H9 (cell line): ENCODE measurements around the gene USP37. TPM values are rescaled to one million over a fixed set of nuclear protein-coding genes. Genes with fewer than 3 reads are reported as not detected.

Experiments
- DNase-seq: peaks from one replicate; pipeline ENCODE4 v3.0.0-alpha.2; 2017
- H2AFZ ChIP-seq: one replicate; pipeline ENCODE4 v1.6.1; 2013; ENCODE audit warnings: mild to moderate bottlenecking, low read length, control low read depth, moderate library complexity
- H2AK5ac ChIP-seq: 2 replicates; pipeline ENCODE4 v1.6.1; 2013; ENCODE audit warnings: low read length, control low read depth, mixed read lengths; ENCODE audit not compliant: insufficient read length
- H2BK120ac ChIP-seq: one replicate; pipeline ENCODE4 v1.6.1; 2013; ENCODE audit warnings: low read depth, mild to moderate bottlenecking, low read length, control low read depth, inconsistent platforms; ENCODE audit not compliant: poor library complexity, severe bottlenecking
- H2BK12ac ChIP-seq: 2 replicates; pipeline ENCODE4 v1.6.1; 2013; ENCODE audit warnings: low read length, control low read depth, mixed read lengths, low read depth; ENCODE audit not compliant: insufficient read length
- H2BK15ac ChIP-seq: 2 replicates; pipeline ENCODE4 v1.6.1; 2013; ENCODE audit warnings: low read depth, low read length, control low read depth
- H2BK20ac ChIP-seq: one replicate; pipeline ENCODE4 v1.6.1; 2013; ENCODE audit warnings: low read depth, mild to moderate bottlenecking, low read length, control low read depth, inconsistent platforms; ENCODE audit not compliant: poor library complexity, severe bottlenecking
- H2BK5ac ChIP-seq: 2 replicates; pipeline ENCODE4 v1.6.1; 2013; ENCODE audit warnings: low read length, control low read depth, mixed read lengths; ENCODE audit not compliant: insufficient read length
- H3K14ac ChIP-seq: 2 replicates; pipeline ENCODE4 v1.6.1; 2013; ENCODE audit warnings: low read length, control low read depth; ENCODE audit not compliant: insufficient read depth
- H3K18ac ChIP-seq: 2 replicates; pipeline ENCODE4 v1.6.1; 2013; ENCODE audit warnings: low read depth, mild to moderate bottlenecking, mixed read lengths, low read length, control low read depth; ENCODE audit not compliant: insufficient read length
- H3K23ac ChIP-seq: 2 replicates; pipeline ENCODE4 v1.6.1; 2013; ENCODE audit warnings: low read length, control low read depth, mixed read lengths, low read depth; ENCODE audit not compliant: insufficient read length
- H3K23me2 ChIP-seq: 2 replicates; pipeline ENCODE4 v1.6.1; 2013; ENCODE audit warnings: low read depth, mild to moderate bottlenecking, mixed read lengths, low read length, control low read depth; ENCODE audit not compliant: insufficient read length, poor library complexity, severe bottlenecking
- H3K27ac ChIP-seq: 2 replicates; pipeline ENCODE4 v1.5.1; 2013; ENCODE audit warnings: low read length, control low read depth, mixed read lengths, low read depth; ENCODE audit not compliant: insufficient read length
- H3K27me3 ChIP-seq: 2 replicates; pipeline ENCODE4 v1.6.1; 2013; ENCODE audit warnings: low read length, control low read depth, inconsistent platforms; ENCODE audit not compliant: insufficient read depth
- H3K4ac ChIP-seq: 2 replicates; pipeline ENCODE4 v1.6.1; 2013; ENCODE audit warnings: low read depth, mild to moderate bottlenecking, control low read depth, inconsistent platforms, low read length, moderate library complexity
- H3K4me1 ChIP-seq: 2 replicates; pipeline ENCODE4 v1.6.1; 2013; ENCODE audit warnings: low read length, control low read depth, inconsistent platforms; ENCODE audit not compliant: insufficient read depth
- H3K4me2 ChIP-seq: 2 replicates; pipeline ENCODE4 v1.6.1; 2013; ENCODE audit warnings: low read length, control low read depth, mixed read lengths; ENCODE audit not compliant: insufficient read length, insufficient read depth
- H3K56ac ChIP-seq: 2 replicates; pipeline ENCODE4 v1.6.1; 2013; ENCODE audit warnings: low read depth, mild to moderate bottlenecking, mixed read lengths, low read length, control low read depth; ENCODE audit not compliant: insufficient read length
- H3K79me1 ChIP-seq: 2 replicates; pipeline ENCODE4 v1.6.1; 2013; ENCODE audit warnings: low read depth, mild to moderate bottlenecking, moderate library complexity, low read length, control low read depth, inconsistent platforms; ENCODE audit not compliant: insufficient read depth, poor library complexity, severe bottlenecking
- H3K79me2 ChIP-seq: 2 replicates; pipeline ENCODE4 v1.6.1; 2013; ENCODE audit warnings: low read length, control low read depth, inconsistent platforms; ENCODE audit not compliant: insufficient read depth
- H3K9ac ChIP-seq: 2 replicates; pipeline ENCODE4 v1.6.1; 2013; ENCODE audit warnings: low read length, control low read depth, mixed read lengths; ENCODE audit not compliant: insufficient read length; ENCODE audit errors: extremely low read depth
- H3K9me3 ChIP-seq: one replicate; pipeline ENCODE4 v1.6.1; 2013; ENCODE audit warnings: low read depth, low read length, inconsistent platforms; ENCODE audit not compliant: control insufficient read depth
- H3T11ph ChIP-seq: one replicate; pipeline ENCODE4 v1.6.1; 2013; ENCODE audit warnings: mild to moderate bottlenecking, low read length, control low read depth, inconsistent platforms
- H4K20me1 ChIP-seq: one replicate; pipeline ENCODE4 v1.6.1; 2013; ENCODE audit not compliant: control insufficient read depth, insufficient read length, insufficient read depth
- H4K5ac ChIP-seq: 2 replicates; pipeline ENCODE4 v1.6.1; 2013; ENCODE audit warnings: low read depth, mild to moderate bottlenecking, mixed read lengths, low read length, control low read depth; ENCODE audit not compliant: insufficient read length
- H4K8ac ChIP-seq: replicated peaks from 2 replicates; pipeline ENCODE4 v1.6.1; 2013; ENCODE audit warnings: low read length, control low read depth, mixed read lengths, low read depth; ENCODE audit not compliant: insufficient read length
- H4K91ac ChIP-seq: 2 replicates; pipeline ENCODE4 v1.6.1; 2013; ENCODE audit warnings: low read depth, mild to moderate bottlenecking, moderate library complexity, mixed read lengths, low read length, control low read depth; ENCODE audit not compliant: insufficient read length
- H3K27ac Mint-ChIP-seq, 3 experiments: 2 replicates in 2 of 3; 3 replicates in 1 of 3; pipeline ENCODE4 v1.8.0; 2020 to 2021; ENCODE audit warnings: mixed read lengths in 3 of 3, mild to moderate bottlenecking in 1 of 3, moderate library complexity in 1 of 3
- H3K27me3 Mint-ChIP-seq: 2 replicates; pipeline ENCODE4 v1.8.0; 2021; ENCODE audit warnings: low read depth, mild to moderate bottlenecking, moderate library complexity, mixed read lengths
- H3K36me3 Mint-ChIP-seq, 3 experiments: 2 replicates in 2 of 3; 3 replicates in 1 of 3; pipeline ENCODE4 v1.8.0; 2020 to 2021; ENCODE audit warnings: low read depth in 3 of 3, mixed read lengths in 3 of 3; ENCODE audit not compliant: insufficient read depth in 1 of 3
- H3K4me1 Mint-ChIP-seq, 2 experiments: 2 replicates each; pipeline ENCODE4 v1.8.0; 2020; ENCODE audit warnings: mixed read lengths in 2 of 2
- H3K4me3 Mint-ChIP-seq, 2 experiments: 2 replicates in 1 of 2; 3 replicates in 1 of 2; pipeline ENCODE4 v1.8.0; 2020 to 2021; ENCODE audit warnings: mild to moderate bottlenecking in 2 of 2, mixed read lengths in 2 of 2, moderate library complexity in 1 of 2
- H3K9me3 Mint-ChIP-seq, 2 experiments: 2 replicates in 1 of 2; 3 replicates in 1 of 2; pipeline ENCODE4 v1.8.0; 2020; ENCODE audit warnings: mild to moderate bottlenecking in 2 of 2, mixed read lengths in 2 of 2, moderate library complexity in 1 of 2
- CTCF ChIP-seq: fragments of 200-600 bp; sonication (generic); conservative IDR thresholded peaks from 3 replicates; pipeline ENCODE4 v1.8.0; 2021; ENCODE audit warnings: antibody characterized with exemption, mild to moderate bottlenecking
- total RNA-seq: library from RNA; stranded (reverse); gene quantifications from 2 replicates; pipeline ENCODE4 v1.2.1, GENCODE V29; 2021

USP37 gene
- total RNA-seq, 1 experiment from 2014 or later, result 34.9 TPM

- Histone ChIP-seq H2BK20ac (no peak overlapping the region), H3K14ac (no peak overlapping the region), H3K9me3 (no peaks in the 10 kb centered on the region), H4K91ac (no peak overlapping the region), H3K79me2 (no peaks in the 10 kb centered on the region), H3K9ac (no peak overlapping the region), H3K27me3 (no peaks in the 10 kb centered on the region), H3K4me1 (no peaks in the 10 kb centered on the region), H2BK5ac (no peak overlapping the region), H3K23me2 (no peaks in the 10 kb centered on the region), H3K27ac (no peak overlapping the region), H2BK15ac (no peak overlapping the region), H3T11ph (no peak overlapping the region), H3K56ac (no peak overlapping the region), H3K79me1 (no peaks in the 10 kb centered on the region), H3K4ac (no peak overlapping the region), H2AK5ac (no peak overlapping the region), H4K5ac (no peak overlapping the region), H4K20me1 (no peaks in the 10 kb centered on the region), H3K23ac (no peak overlapping the region), H4K8ac (no peak overlapping the region), H2BK120ac (no peak overlapping the region), H3K18ac (no peak overlapping the region), H2AFZ (no peak overlapping the region), H2BK12ac (no peak overlapping the region), H3K4me2 (no peak overlapping the region)
- Mint-ChIP-seq H3K4me1 (no peaks in the 10 kb centered on the region), H3K36me3 (peaks cover 4 to 45% (median 26%) of the 10 kb centered on the region in 3 experiments; a peak in 5 of 7 replicates), H3K4me3 (no peak overlapping the region), H3K9me3 (no peaks in the 10 kb centered on the region), H3K27ac (no peak overlapping the region), H3K27me3 (no peaks in the 10 kb centered on the region)
- no peak for TF ChIP-seq CTCF
- no peak for DNase-seq
These were observed 59.9 kb downstream of the USP37 start for GRCh38 chr2:218508299-218508698.
